Spleen (tissue), 11 donors: ENCODE measurements around the gene AFAP1. TPM values are rescaled to one million over a fixed set of nuclear protein-coding genes. Genes with fewer than 3 reads are reported as not detected.

Source experiments
- DNase-seq: peaks from one replicate; pipeline ENCODE4 v3.0.0-alpha.2; 2020
- H3K27ac ChIP-seq, 8 donors: fragments of 200-600 bp; sonication (generic) in 7 of 8; 1 replicate in 4 of 8; 2 replicates in 4 of 8; pipeline versions ENCODE4 v1.5.0 to v1.8.0; 2016 to 2021; ENCODE audit warnings: inconsistent platforms in 4 of 8, mild to moderate bottlenecking in 4 of 8, moderate library complexity in 1 of 8
- H3K27me3 ChIP-seq, 7 donors: fragments of 200-600 bp; sonication (generic) in 6 of 7; replicated peaks in 1 of 7; 1 replicate in 4 of 7; 2 replicates in 3 of 7; pipeline versions ENCODE4 v1.5.0 to v1.8.0; 2016 to 2021; ENCODE audit warnings: inconsistent platforms in 3 of 7, mild to moderate bottlenecking in 1 of 7
- H3K36me3 ChIP-seq, 6 donors: fragments of 200-600 bp; sonication (generic) in 5 of 6; 1 replicate in 4 of 6; 2 replicates in 2 of 6; pipeline versions ENCODE4 v1.5.0 to v1.8.0; 2016 to 2021; ENCODE audit warnings: inconsistent platforms in 2 of 6
- H3K4me1 ChIP-seq, 6 donors: fragments of 200-600 bp; sonication (generic) in 5 of 6; 1 replicate in 3 of 6; 2 replicates in 3 of 6; pipeline versions ENCODE4 v1.5.0 to v1.8.0; 2016 to 2021; ENCODE audit warnings: inconsistent platforms in 3 of 6
- H3K4me3 ChIP-seq, 8 donors: fragments of 200-600 bp; sonication (generic) in 7 of 8; 1 replicate in 4 of 8; 2 replicates in 4 of 8; pipeline versions ENCODE4 v1.5.0 to v1.8.0; 2016 to 2021; ENCODE audit warnings: inconsistent platforms in 4 of 8, mild to moderate bottlenecking in 4 of 8, moderate library complexity in 2 of 8
- H3K9me3 ChIP-seq, 8 donors: fragments of 200-600 bp; sonication (generic) in 7 of 8; 1 replicate in 4 of 8; 2 replicates in 4 of 8; pipeline versions ENCODE4 v1.5.0 to v1.8.0; 2016 to 2021; ENCODE audit warnings: inconsistent platforms in 4 of 8
- CTCF ChIP-seq, 11 experiments: fragments of 200-600 bp in 7 of 11; fragments of 450-650 bp in 4 of 11; sonication (generic) in 4 of 11; IDR thresholded peaks in 8 of 11; conservative IDR thresholded peaks in 3 of 11; 1 replicate in 7 of 11; 2 replicates in 4 of 11; pipeline versions ENCODE4 v1.4.0 to v1.8.0; 2016 to 2021; ENCODE audit warnings: antibody characterized with exemption in 11 of 11, inconsistent platforms in 4 of 11, mild to moderate bottlenecking in 1 of 11
- POLR2A ChIP-seq, 3 donors: fragments of 450-650 bp; IDR thresholded peaks; one replicate each; pipeline ENCODE4 v1.5.1; 2017; ENCODE audit warnings: antibody characterized with exemption in 3 of 3, mild to moderate bottlenecking in 1 of 3
- POLR2AphosphoS5 ChIP-seq, 3 donors: sonication (generic); formaldehyde crosslinking; IDR thresholded peaks; one replicate each; pipeline ENCODE4 v1.5.1; 2017; ENCODE audit warnings: antibody characterized with exemption in 3 of 3
- WGBS, 5 donors: extraction: QIAGEN DNeasy Blood & Tissue Kit in 3 of 5; methylation state at CpG; one replicate each; pipeline versions ENCODE4 v1.1.5 to v1.1.7; 2013 to 2018; 5-methylcytosine and 5-hydroxymethylcytosine counted together
- intact Hi-C: fragments of 100-400 bp; cut with DNase I; formaldehyde crosslinking; loops from one replicate; pipeline ENCODE4 v1.15.0; 2023; ENCODE audit warnings: low total_unique reads
- polyA plus RNA-seq, 3 donors: library from polyadenylated mRNA; stranded (reverse); fragments of 200-250 nt; gene quantifications; one replicate each; pipeline ENCODE4 v1.2.1, GENCODE V29; 2013
- total RNA-seq, 7 donors: library from RNA; depleted of rRNA in 3 of 7; stranded (reverse); fragments of >200 nt in 3 of 7; fragmentation: NEBNext Ultra II Directional in 4 of 7; extraction: Animal tissue kit (Norgen Biotek cat#: 25700) in 4 of 7; gene quantifications; one replicate each; pipeline versions ENCODE4 v1.1.0 to v1.2.1, GENCODE V29; 2016 to 2021
- donor health status: healthy with polysubstance abuse.
- donor health status: DM: no; HTN: no; CAD: no; lungs with moderate emphysema.
- donor health status: DM: no; HTN: no; CAD: no.
- donor health status: Bipolar disorder and iron deficiency.
- donor health status: healthy.
- donor health status: DM: no; HTN: no; CAD: no.
- donor health status: DM: yes; HTN: yes; CAD: no.

The AFAP1 gene
- total and polyA plus RNA-seq, 10 donors: 1.6 to 29.2 (median 12.1) TPM

- H3K9me3 ChIP-seq: no peaks in the 10 kb centered on the region
- peaks cover 0 to 43% (median 14%) of the 10 kb centered on the region in 6 donors for H3K4me1 ChIP-seq
- no peaks in the 10 kb centered on the region for H3K27me3 ChIP-seq
- no peak for DNase-seq
- intact Hi-C loops: no loop called here
- no peaks in the 10 kb centered on the region for H3K36me3 ChIP-seq
- peak overlapping the region in 5 of 8 donors; percentile 8 to 58 (median 20) for H3K27ac ChIP-seq
- TF ChIP-seq POLR2A (IDR thresholded peaks at IDR 0.05): no peak
- TF ChIP-seq POLR2AphosphoS5 (IDR thresholded peaks at IDR 0.05): no peak
- no peak for TF ChIP-seq CTCF (IDR thresholded peaks at IDR 0.05 in 8 of 11, conservative IDR thresholded peaks at IDR 0.05 in 3 of 11)
- WGBS, 5 donors: 67 to 81% (median 79%) methylated on average over 10 of the region's 10 CpGs
- H3K4me3 ChIP-seq: no peak overlapping the region
Measured at GRCh38 chr4:7904952-7905915, 34.4 kb downstream of the AFAP1 start.

- no peak overlapping the region for H3K4me3 ChIP-seq
- H3K36me3 ChIP-seq: no peaks in the 10 kb centered on the region
- no peaks in the 10 kb centered on the region for H3K9me3 ChIP-seq
- no peaks in the 10 kb centered on the region for H3K27me3 ChIP-seq
- DNase-seq: no peak
- intact Hi-C loops: no loop called here
- TF ChIP-seq POLR2A (IDR thresholded peaks at IDR 0.05) (no peak), CTCF (IDR thresholded peaks at IDR 0.05 in 8 of 11, conservative IDR thresholded peaks at IDR 0.05 in 3 of 11) (no peak), POLR2AphosphoS5 (IDR thresholded peaks at IDR 0.05) (no peak)
- 55 to 76% (median 61%) methylated on average over 14 of the region's 14 CpGs for WGBS, 5 donors
- peaks cover 0 to 30% (median 8%) of the 10 kb centered on the region in 6 donors for H3K4me1 ChIP-seq
- peak overlapping the region in 2 of 8 donors; percentile 17 to 43 for H3K27ac ChIP-seq
Measured at GRCh38 chr4:7903791-7904516, 35.7 kb downstream of the AFAP1 start.

- intact Hi-C loops: no loop called here
- TF ChIP-seq POLR2A (IDR thresholded peaks at IDR 0.05) (no peak), POLR2AphosphoS5 (IDR thresholded peaks at IDR 0.05) (no peak), CTCF (IDR thresholded peaks at IDR 0.05 in 8 of 11, conservative IDR thresholded peaks at IDR 0.05 in 3 of 11) (no peak)
- 82 to 100% (median 94%) methylated on average over 2 of the region's 2 CpGs for WGBS, 5 donors
- H3K9me3 ChIP-seq: no peaks in the 10 kb centered on the region
- H3K27me3 ChIP-seq: no peaks in the 10 kb centered on the region
- peak overlapping the region in 2 of 8 donors; percentile 4 to 14 for H3K27ac ChIP-seq
- peaks cover 0 to 27% (median 8%) of the 10 kb centered on the region in 6 donors for H3K4me1 ChIP-seq
- H3K4me3 ChIP-seq: no peak overlapping the region
- DNase-seq: no peak
- H3K36me3 ChIP-seq: no peaks in the 10 kb centered on the region
Measured at GRCh38 chr4:7902826-7903225, 36.8 kb downstream of the AFAP1 start.
